Measurements from ENCODE around the gene KRT5.

GRCh38 chr12:52513736-52514135 is 6.5 kb downstream of the KRT5 start:
- TF ChIP-seq EZH2 (IDR thresholded peaks at IDR 0.05; ENCODE audit: insufficient read depth, poor library complexity, severe bottlenecking) = no peak
- TF ChIP-seq EZH2phosphoT487 (IDR thresholded peaks at IDR 0.05; ENCODE audit: insufficient read depth, low read depth) = no peak

Data from GM23248 (cell line).